Renal pelvis (tissue), 4 donors: ENCODE data around the gene ZNF536. TPM values are rescaled to one million over a fixed set of nuclear protein-coding genes. Genes with fewer than 3 reads are reported as not detected.
"Not testable (repeated sequence)": the region's sequence is repeated elsewhere in the genome, so short reads cannot be mapped to it uniquely, and the experiment has no call there.

Experiments used
- DNase-seq: peaks from one replicate; pipeline ENCODE4 v3.0.0-alpha.2; 2013
- polyA plus RNA-seq, 3 donors: library from polyadenylated mRNA; unstranded; fragments of 120-200 nt; gene quantifications; one replicate each; pipeline ENCODE4 v1.2.1, GENCODE V29; 2013; ENCODE audit not compliant: insufficient read length in 3 of 3

Gene ZNF536
- polyA plus RNA-seq, 3 donors, result 2.1 to 3.4 (median 2.8) TPM

DNA sequence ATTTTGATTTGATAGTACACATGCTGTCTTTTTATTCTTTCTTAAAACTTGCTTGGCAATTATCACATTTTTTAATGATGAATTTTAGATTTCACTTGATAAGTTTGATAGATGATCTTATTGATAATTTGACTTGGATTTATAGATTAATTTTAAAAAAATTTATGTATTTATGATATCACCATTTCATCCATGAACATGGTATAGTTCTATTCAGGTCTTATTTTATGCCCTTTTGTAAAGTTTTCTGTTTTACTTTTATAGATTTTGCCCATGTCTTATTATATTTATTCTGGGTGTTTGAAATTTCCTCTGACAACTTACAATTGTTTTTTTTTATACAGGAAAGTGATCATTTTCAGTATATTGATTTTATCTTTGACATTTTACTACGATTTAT is 39.5 kb downstream of the ZNF536 start:
- DNase-seq, result no peak

GRCh38 chr19:30416375-30416774 is 44.2 kb downstream of the ZNF536 start:
- no peak for DNase-seq

DNA sequence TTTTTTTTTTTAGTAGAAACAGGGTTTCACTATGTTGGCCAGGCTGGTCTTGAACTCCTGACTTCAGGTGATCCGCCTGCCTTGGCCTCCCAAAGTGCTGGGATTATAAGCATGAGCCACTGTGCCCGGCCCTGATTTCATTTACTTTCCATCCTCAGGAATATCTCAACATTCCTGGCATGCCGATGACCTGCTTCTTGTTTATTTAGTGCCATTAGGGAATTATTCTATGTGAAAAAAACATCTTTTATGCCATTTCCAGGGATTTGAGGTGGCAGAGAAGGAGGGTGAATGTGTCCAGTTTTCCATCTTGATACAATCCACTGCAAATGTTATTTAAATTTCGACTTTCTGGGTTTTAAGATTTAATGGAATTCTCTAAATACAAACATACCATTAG is 45.0 kb downstream of the ZNF536 start:
- DNase-seq, result not testable (repeated sequence)

DNA sequence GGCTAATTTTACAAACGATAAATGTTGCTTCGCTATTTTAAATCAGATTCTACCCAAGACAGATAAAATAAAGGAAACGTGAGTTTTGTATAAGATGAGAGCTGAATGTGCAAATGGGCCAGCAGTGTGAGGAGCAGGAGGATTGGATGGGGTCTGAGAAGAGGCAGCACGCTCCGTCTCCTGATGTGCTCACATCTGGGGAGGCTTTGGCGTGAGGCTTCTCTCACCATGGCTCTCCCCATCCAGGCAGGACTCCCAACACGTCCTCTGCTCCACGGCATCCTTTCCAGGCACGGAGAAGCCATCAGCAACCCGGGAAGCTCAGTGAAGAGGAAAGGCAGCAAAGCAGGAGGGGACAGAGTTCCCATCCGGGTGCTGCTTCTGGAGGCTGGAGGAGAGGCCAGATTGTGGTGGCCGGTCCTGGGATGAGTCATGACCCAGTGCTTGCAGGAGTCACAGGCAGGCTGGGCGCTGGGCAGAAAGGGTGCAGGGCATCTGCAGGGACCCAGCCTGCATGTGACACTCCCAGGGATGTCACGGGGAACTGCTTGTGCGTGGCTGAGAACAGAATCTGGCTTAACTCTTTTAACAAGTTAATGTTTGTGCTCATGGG is 47.5 kb downstream of the ZNF536 start:
- no peak for DNase-seq

- no peak for DNase-seq
Measured at GRCh38 chr19:30420316-30420715, 48.1 kb downstream of the ZNF536 start.

DNA sequence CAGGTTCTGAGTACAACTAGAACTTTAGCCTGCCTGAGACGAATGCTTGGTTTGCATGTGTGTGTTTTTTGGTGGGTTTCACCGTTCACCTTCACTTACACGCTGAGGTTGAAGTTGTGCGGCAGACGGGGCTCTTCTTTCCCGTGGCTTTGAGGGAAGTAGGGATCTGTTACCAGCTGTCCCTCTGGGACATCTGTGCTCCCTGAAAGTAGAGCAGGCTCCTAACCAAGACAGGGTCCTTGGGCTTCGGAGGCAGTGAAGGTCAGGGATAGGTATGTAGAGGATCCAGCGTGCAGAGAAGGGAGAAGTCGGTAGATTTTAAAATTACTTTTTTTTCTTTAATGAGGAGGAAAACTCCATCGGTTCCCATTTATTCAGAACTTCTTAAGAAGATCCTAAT is 48.7 kb downstream of the ZNF536 start:
- DNase-seq, result no peak

- no peak for DNase-seq
Measured at GRCh38 chr19:30421571-30421970, 49.4 kb downstream of the ZNF536 start.

DNA sequence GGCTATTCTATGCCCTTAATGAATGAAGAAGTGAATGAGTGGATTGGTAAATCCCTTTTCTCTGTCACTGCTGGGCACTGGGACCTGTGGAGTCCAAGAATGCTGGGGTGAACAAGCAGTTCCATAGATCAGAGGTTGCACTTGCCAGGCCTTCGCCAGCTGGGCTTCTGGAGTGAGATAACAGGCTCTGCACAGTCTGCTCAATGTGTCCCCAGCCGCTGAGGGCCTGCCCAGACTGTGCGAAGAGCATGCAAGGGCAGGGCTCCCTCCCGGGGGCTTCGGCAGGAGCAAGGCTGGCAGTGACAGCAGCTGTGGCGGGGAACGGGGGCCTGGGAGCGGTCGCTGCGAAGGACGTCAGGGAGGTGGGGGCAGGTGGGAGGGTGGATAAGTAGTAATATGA is 51.3 kb downstream of the ZNF536 start:
- no peak for DNase-seq

- no peak for DNase-seq
Measured at GRCh38 chr19:30425885-30426838, 54.0 kb downstream of the ZNF536 start.

DNA sequence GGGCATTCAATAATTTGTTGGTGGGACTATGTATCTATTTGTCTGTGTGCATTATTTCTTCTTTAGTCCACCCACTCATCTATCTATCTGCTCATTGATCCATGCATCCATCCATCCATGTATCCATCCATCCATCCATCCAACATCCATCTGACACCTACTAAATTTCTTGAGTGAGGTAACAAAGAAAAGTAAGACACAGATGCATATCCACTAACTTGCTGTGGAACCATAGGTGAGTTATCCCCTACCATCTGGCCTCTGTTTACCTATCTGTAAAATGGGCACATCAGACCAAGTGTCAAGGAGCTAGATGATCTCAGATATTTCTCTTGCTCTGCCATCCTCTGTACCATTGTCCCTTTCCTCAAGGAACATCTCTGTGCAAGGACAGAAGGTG is 54.7 kb downstream of the ZNF536 start:
- DNase-seq, result no peak

GRCh38 chr19:30428092-30428680 is 56.0 kb downstream of the ZNF536 start:
- no peak for DNase-seq

- no peak for DNase-seq
Measured at GRCh38 chr19:30428844-30429243, 56.7 kb downstream of the ZNF536 start.

- DNase-seq, result no peak
Measured at GRCh38 chr19:30430206-30430734, 58.1 kb downstream of the ZNF536 start.

DNA sequence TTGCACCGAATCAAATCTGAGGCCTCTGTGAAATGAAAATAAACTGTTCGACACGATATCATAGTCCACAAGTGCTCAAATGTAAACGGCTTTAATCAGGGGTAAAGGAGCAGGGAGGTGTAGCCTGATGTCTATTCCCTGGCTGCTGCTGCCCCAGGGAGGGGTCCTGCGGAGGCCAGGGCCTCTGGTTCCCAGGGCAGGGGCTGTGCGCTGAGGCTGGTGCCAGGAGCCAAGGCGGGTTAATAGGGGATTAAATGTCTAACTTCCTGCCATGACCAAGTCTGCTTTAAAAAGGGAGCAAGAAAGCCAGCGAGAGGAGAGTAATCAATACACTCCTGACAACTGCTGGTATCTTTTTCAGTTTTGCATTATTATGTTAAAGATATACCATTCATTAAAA is 59.4 kb downstream of the ZNF536 start:
- DNase-seq, result no peak

GRCh38 chr19:30434797-30435594 is 62.8 kb downstream of the ZNF536 start:
- DNase-seq, result no peak

- no peak for DNase-seq
Measured at GRCh38 chr19:30437869-30438268, 65.7 kb downstream of the ZNF536 start.

GRCh38 chr19:30439310-30439709 is 67.1 kb downstream of the ZNF536 start:
- no peak for DNase-seq

DNA sequence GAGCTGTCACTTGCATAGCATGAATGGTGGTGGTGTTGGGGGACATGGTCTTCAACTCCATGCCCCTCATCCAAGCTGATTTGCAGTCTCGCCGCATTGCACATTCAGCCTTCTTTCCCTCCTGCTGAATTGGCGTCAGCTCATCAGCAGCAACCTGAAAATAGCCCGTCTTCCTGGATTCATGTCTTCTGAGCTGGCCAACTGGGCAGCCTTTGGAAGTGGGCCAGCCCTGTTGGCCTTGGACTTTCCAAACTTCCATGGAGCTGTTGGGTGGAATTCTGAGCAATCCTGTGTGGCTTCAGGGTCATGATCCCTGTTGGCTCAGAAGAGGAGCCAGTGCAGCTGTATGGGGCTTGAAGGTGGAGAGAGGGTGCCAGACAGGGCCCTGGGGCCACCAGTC is 68.8 kb downstream of the ZNF536 start:
- no peak for DNase-seq

DNA sequence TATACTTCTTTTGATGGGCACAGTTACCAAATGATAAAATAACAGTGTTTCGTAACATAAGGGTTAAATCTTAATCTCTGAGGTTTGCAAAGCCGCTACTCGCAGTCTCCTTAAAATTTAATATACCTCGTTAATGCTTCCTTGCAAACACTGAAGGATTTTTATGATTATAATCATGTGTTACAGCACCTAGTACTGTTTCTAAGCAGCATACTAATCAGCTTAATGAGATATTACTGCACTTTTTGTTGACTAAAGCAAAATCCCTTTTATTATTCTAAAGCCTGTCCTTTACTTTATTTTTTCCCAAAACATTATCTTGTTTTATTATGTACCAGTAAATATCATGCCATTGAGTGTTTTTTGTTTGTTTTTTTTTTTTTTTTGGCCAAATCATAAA is 70.5 kb downstream of the ZNF536 start:
- no peak for DNase-seq

DNA sequence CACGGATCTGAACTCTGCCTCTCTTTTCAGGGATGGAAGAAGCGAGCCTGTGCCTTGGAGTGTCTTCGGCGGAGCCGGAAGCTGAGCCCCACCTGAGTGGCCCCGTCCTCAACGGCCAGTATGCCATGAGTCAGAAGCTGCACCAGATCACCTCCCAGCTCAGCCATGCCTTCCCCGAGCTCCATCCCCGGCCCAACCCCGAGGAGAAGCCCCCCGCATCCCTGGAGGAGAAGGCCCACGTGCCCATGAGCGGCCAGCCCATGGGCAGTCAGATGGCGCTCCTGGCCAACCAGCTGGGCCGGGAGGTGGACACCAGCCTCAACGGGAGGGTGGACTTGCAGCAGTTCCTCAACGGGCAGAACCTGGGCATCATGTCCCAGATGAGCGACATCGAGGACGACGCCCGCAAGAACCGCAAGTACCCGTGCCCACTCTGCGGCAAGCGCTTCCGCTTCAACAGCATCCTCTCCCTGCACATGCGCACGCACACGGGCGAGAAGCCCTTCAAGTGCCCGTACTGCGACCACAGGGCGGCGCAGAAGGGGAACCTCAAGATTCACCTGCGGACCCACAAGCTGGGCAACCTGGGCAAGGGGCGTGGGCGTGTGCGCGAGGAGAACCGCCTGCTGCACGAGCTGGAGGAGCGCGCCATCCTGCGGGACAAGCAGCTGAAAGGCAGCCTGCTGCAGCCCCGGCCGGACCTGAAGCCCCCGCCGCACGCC is 71.5 kb downstream of the ZNF536 start:
- DNase-seq, result no peak

GRCh38 chr19:30444253-30444671 is 72.1 kb downstream of the ZNF536 start:
- no peak for DNase-seq
